Lung (tissue), 12 donors: ENCODE data around the gene TDRD9. TPM values are rescaled to one million over a fixed set of nuclear protein-coding genes. Genes with fewer than 3 reads are reported as not detected.

Source experiments
- ATAC-seq: fragments of 200-7000 bp; cut with Tn5 transposase; one replicate; pipeline ENCODE4 v1.9.1; 2020; ENCODE audit warnings: moderate number of reproducible peaks; ENCODE audit not compliant: insufficient read depth, low FRiP score
- DNase-seq, 3 donors: peaks; one replicate each; pipeline ENCODE4 v3.0.0-alpha.2; 2013 to 2017
- H3K27ac ChIP-seq, 2 donors: one replicate each; pipeline ENCODE4 v1.5.1; 2013; ENCODE audit warnings: mild to moderate bottlenecking in 2 of 2, moderate library complexity in 2 of 2, control low read depth in 1 of 2, inconsistent platforms in 1 of 2, low read depth in 1 of 2, low read length in 1 of 2
- H3K27me3 ChIP-seq, 3 donors: one replicate each; pipeline ENCODE4 v1.5.1; 2013; ENCODE audit warnings: low read length in 2 of 3; ENCODE audit not compliant: control insufficient read depth in 3 of 3, insufficient read depth in 3 of 3
- H3K36me3 ChIP-seq, 4 donors: one replicate each; pipeline ENCODE4 v1.5.1; 2013; ENCODE audit warnings: low read length in 4 of 4, mild to moderate bottlenecking in 1 of 4, moderate library complexity in 1 of 4; ENCODE audit not compliant: control insufficient read depth in 4 of 4, insufficient read depth in 4 of 4
- H3K4me1 ChIP-seq, 5 donors: one replicate each; pipeline ENCODE4 v1.5.1; 2013; ENCODE audit warnings: low read length in 5 of 5, mild to moderate bottlenecking in 2 of 5, moderate library complexity in 1 of 5; ENCODE audit not compliant: control insufficient read depth in 5 of 5, insufficient read depth in 5 of 5
- H3K4me3 ChIP-seq: one replicate; pipeline ENCODE4 v1.5.1; 2013; ENCODE audit warnings: mild to moderate bottlenecking, control low read depth, moderate library complexity
- H3K9ac ChIP-seq, 2 donors: one replicate each; pipeline ENCODE4 v1.5.1; 2013; ENCODE audit warnings: low read length in 2 of 2, control low read depth in 1 of 2; ENCODE audit not compliant: insufficient read depth in 1 of 2
- H3K9me3 ChIP-seq, 4 donors: one replicate each; pipeline ENCODE4 v1.5.1; 2013; ENCODE audit warnings: low read length in 3 of 4, mild to moderate bottlenecking in 1 of 4, moderate library complexity in 1 of 4; ENCODE audit not compliant: control insufficient read depth in 4 of 4, insufficient read depth in 3 of 4
- WGBS, 2 donors: extraction: QIAGEN DNeasy Blood & Tissue Kit; methylation state at CpG; one replicate each; pipeline ENCODE4 v1.1.7; 2013; 5-methylcytosine and 5-hydroxymethylcytosine counted together
- polyA plus RNA-seq, 2 donors: library from polyadenylated mRNA; stranded (reverse); fragments of 200-250 nt; gene quantifications; one replicate each; pipeline ENCODE4 v1.2.1, GENCODE V29; 2013
- total RNA-seq, 2 donors: library from RNA; depleted of rRNA in 1 of 2; stranded (reverse); fragments of >200 nt in 1 of 2; gene quantifications; one replicate each; pipeline ENCODE4 v1.2.1, GENCODE V29; 2014 to 2021
- TF ChIP-seq, protein P1 (sequence below): IDR thresholded peaks from 2 replicates; pipeline ENCODE4 v1.5.1; 2012; ENCODE audit warnings: mild to moderate bottlenecking; ENCODE audit errors: control extremely low read depth, extremely low read depth
- donor health status: control.
- donor health status: control.
- donor health status: Bipolar disorder and iron deficiency.
- donor health status: healthy.
- donor health status: DM: yes; HTN: yes; CAD: no.

TDRD9 gene
- total and polyA plus RNA-seq, 4 donors, result 2.3 to 8.6 (median 5.3) TPM

DNA sequence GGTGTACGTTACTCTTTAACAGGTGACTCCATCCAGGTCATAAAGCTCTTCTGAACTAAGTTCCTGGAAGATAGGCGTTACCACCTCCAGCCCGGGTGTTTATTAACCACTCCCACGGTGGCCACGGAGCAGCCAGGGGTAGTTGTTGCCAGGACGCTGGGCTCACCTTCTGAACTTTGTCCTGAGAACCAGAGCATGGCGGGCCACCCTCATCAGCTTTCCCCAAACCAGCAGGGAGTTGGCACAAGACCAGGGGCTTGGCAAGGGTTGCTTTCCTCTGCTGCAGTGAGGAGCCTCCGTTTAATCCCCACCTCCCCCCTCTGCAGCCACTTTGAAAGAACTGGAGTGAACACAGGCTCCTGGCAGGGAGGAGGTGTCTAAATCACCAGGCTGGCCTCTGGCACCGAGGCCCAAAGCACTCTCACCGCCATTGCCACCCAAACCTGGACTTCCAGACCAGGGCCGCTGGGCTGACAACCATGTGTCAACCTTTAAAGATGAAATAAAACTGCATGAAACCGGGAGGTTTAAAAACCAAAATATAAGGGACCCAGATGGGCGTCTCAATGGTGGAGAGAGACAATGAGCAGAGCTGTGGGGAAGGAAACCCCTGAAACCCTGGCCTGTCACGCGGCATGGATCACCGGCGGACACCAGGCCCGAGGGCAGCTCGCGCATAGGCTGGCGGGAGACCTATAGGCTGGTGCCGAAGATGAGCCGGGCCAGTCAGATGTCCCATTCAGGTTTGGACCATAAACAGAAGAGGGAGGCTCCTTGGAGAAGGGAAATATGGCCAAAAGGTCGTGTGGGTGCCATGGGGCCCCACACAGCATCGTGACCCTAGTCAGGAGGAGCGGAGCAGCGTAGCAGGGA is 30.9 kb upstream of the TDRD9 start:
- no peak for ATAC-seq
- H3K36me3 ChIP-seq, result no peaks in the 10 kb centered on the region
- H3K9ac ChIP-seq, result no peak overlapping the region
- peak in 1 of 3 donors; percentile 48 for DNase-seq
- no peaks in the 10 kb centered on the region for H3K27me3 ChIP-seq
- no peak overlapping the region for H3K4me3 ChIP-seq
- no peaks in the 10 kb centered on the region for H3K9me3 ChIP-seq
- H3K4me1 ChIP-seq, result peaks cover 0 to 4% (median 0%) of the 10 kb centered on the region in 5 donors
- 74 to 84% methylated on average over 27 of the region's 27 CpGs for WGBS, 2 donors
- TF ChIP-seq, protein P1, sequence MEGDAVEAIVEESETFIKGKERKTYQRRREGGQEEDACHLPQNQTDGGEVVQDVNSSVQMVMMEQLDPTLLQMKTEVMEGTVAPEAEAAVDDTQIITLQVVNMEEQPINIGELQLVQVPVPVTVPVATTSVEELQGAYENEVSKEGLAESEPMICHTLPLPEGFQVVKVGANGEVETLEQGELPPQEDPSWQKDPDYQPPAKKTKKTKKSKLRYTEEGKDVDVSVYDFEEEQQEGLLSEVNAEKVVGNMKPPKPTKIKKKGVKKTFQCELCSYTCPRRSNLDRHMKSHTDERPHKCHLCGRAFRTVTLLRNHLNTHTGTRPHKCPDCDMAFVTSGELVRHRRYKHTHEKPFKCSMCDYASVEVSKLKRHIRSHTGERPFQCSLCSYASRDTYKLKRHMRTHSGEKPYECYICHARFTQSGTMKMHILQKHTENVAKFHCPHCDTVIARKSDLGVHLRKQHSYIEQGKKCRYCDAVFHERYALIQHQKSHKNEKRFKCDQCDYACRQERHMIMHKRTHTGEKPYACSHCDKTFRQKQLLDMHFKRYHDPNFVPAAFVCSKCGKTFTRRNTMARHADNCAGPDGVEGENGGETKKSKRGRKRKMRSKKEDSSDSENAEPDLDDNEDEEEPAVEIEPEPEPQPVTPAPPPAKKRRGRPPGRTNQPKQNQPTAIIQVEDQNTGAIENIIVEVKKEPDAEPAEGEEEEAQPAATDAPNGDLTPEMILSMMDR, result no peak
- H3K27ac ChIP-seq, result no peak overlapping the region

DNA sequence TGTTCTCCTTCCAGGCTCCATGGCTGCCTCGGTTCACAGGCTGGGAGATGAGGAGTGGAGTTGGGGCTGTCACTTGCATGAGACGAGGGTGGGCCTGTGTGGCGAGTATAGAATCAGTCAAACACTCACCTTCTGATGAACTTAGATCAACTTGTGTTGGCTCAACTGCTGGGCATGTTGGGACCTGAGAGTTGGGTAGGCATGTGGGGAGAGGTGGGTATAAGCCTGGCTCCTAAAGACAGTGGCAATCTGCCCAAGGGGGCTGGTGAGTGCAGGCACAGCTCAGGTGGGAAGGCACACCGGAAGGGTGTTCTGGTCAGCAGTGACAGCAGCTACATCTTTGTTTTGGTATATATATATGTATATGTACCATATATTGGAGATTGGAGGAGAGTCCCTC is 30.1 kb upstream of the TDRD9 start:
- no peak overlapping the region for H3K4me3 ChIP-seq
- H3K36me3 ChIP-seq, result no peaks in the 10 kb centered on the region
- H3K4me1 ChIP-seq, result peaks cover 0 to 4% (median 0%) of the 10 kb centered on the region in 5 donors
- TF ChIP-seq, protein P1, result no peak
- H3K27me3 ChIP-seq, result no peaks in the 10 kb centered on the region
- no peak for ATAC-seq
- H3K27ac ChIP-seq, result no peak overlapping the region
- no peak overlapping the region for H3K9ac ChIP-seq
- no peaks in the 10 kb centered on the region for H3K9me3 ChIP-seq
- 94 to 96% methylated on average over 4 of the region's 4 CpGs for WGBS, 2 donors
- DNase-seq, result no peak

DNA sequence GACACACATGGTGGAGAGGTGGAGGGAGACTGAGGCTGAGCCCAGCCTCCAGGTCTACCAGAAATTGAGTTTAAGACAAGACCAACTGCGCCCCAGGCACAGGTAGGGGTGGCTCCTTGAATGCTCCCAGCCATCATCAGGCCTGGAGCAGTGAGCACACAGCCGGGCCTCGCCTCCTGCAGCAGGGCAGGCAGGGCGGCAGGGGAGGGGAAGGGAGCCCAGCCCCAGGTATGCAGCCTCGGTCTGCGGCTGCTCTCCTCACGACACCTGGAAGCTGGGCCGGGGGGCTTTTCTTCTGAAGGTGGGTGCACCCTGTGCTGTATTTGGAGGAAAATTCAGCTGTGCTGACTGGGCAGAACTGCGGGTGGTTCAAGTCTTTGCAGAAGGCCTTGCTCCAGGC is 29.5 kb upstream of the TDRD9 start:
- 91 to 93% methylated on average over 9 of the region's 9 CpGs for WGBS, 2 donors
- Histone ChIP-seq H3K4me3 (no peak overlapping the region), H3K27me3 (no peaks in the 10 kb centered on the region), H3K36me3 (no peaks in the 10 kb centered on the region), H3K4me1 (peaks cover 0 to 4% (median 0%) of the 10 kb centered on the region in 5 donors), H3K27ac (no peak overlapping the region), H3K9ac (no peak overlapping the region), H3K9me3 (no peaks in the 10 kb centered on the region)
- ATAC-seq (no peak), DNase-seq (no peak)
- TF ChIP-seq, protein P1, result no peak
